HUES6 (cell line): Measurements from ENCODE around the gene SFT2D1.

Experiments
- H3K27ac ChIP-seq: 2 replicates; pipeline ENCODE4 v1.7.0; 2013; ENCODE audit warnings: low read depth, mild to moderate bottlenecking, low read length, inconsistent platforms
- H3K27me3 ChIP-seq: 2 replicates; pipeline ENCODE4 v1.6.1; 2013; ENCODE audit warnings: low read length; ENCODE audit not compliant: control insufficient read depth, insufficient read depth
- H3K36me3 ChIP-seq: 2 replicates; pipeline ENCODE4 v1.6.1; 2013; ENCODE audit warnings: low read length; ENCODE audit not compliant: control insufficient read depth, insufficient read depth
- H3K4me1 ChIP-seq: 2 replicates; pipeline ENCODE4 v1.6.1; 2013; ENCODE audit warnings: low read length; ENCODE audit not compliant: control insufficient read depth, insufficient read depth
- H3K4me3 ChIP-seq: 2 replicates; pipeline ENCODE4 v1.5.1; 2013; ENCODE audit warnings: low read depth, low read length
- H3K9ac ChIP-seq: one replicate; pipeline ENCODE4 v1.6.1; 2013; ENCODE audit warnings: mild to moderate bottlenecking, low read length
- H3K9me3 ChIP-seq: 2 replicates; pipeline ENCODE4 v1.6.1; 2013; ENCODE audit warnings: low read depth, low read length; ENCODE audit not compliant: control insufficient read depth, insufficient read depth

Gene SFT2D1

DNA sequence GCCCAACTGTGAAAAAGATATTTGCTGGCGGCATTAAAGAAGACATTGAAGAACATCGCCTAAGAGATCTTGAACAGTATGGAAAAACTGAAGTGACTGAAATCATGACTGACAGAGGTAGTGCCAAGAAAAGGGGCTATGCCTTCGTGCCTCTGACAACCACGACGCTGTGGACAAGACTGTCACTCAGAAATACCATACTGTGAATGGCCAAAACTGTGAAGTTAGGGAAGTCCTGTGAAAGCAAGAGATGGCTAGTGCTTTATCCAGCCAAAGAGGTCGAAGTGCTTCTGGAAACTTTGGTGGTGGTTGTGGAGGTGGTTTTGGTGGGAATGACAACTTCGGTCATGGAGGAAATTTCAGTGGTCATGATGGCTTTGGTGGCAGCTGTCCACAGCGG lies 7.5 kb downstream of the SFT2D1 start:
- no peak overlapping the region for H3K9ac ChIP-seq
- H3K4me1 ChIP-seq, result peaks cover 29% of the 10 kb centered on the region
- H3K27ac ChIP-seq, result no peak overlapping the region
- no peaks in the 10 kb centered on the region for H3K9me3 ChIP-seq
- H3K27me3 ChIP-seq, result no peaks in the 10 kb centered on the region
- H3K4me3 ChIP-seq, result no peak overlapping the region
- peaks cover 42% of the 10 kb centered on the region for H3K36me3 ChIP-seq

DNA sequence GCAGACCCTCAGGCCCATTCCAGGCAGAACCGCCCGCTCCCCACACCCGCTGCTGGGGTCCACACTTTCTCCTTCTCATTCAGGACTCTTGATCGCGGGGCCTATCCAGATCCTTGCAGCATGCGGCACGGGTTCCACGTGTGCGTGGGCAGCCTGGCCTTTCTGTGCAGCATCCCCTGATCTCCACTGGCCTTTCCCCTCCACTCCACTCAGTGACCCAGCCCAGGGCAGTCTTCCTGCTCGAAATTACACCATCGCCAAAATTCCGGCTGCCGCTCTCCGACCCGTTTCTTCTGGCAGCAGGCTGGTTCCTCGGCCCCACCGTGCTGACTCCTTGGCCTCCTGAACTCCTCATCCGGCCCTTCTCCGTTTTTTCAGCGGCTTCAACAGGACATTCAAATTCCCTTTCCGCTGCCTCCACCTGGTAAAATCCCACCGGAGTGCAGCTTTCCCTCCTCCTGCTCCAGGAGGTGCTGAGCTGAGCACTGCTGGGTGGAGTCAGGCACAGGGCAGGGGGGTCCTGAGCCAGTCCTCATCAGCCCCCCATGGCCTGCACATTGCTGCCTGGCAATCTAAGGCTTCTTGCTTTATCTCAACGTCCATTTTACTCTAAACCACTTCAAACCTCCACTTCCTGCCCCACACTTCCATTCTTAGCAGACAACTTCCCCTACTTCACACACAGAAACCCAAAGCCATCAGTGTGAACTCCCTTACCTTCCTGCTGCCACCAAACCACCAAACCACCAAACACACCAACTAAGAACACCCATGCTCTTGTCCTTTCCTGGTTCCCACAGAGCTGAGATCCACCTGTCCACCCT lies 9.0 kb downstream of the SFT2D1 start:
- Histone ChIP-seq H3K4me1 (peaks cover 29% of the 10 kb centered on the region), H3K9me3 (no peaks in the 10 kb centered on the region), H3K4me3 (no peak overlapping the region), H3K27ac (no peak overlapping the region), H3K36me3 (peaks cover 45% of the 10 kb centered on the region), H3K27me3 (no peaks in the 10 kb centered on the region), H3K9ac (no peak overlapping the region)

DNA sequence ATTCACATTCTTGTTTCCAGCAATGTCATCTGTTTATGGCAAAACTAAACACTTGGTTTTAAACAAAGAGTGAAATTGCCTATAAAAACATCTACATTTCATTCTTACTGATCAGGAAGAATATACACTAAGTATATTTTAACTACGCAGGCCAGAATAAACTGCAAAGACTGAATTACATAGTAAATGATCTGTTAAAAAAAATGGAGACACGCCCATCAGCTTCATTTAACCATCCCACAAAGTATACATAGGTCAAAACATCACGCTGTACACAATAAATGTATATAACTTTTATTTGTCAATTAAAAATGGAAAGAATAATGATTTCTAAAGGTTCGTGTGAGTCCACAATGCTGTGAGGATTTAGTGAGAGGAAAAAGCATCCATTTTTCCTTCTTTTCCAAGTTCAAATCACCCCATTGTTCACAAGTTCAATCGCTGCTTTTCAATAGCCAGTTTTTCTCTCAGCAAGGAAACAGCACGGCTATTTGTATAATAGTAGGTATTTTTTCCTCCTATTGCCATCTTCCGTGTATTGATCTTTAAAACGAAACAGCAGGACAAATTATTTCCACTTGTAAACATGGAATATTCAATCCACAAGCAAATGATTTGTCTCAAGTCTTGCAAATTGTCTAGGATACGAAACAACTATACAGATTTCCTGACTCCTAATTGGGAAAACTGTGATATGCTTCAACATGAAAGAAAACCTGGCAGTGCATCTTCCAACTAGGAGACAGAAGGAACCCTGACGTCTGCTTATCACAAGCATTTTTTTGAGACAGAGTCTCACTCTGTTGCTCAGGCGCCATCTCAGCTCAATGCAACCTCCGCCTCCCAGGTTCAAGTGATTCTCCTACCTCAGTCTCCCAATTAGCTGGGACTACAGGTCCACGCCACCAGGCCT lies 10.6 kb downstream of the SFT2D1 start:
- H3K27ac ChIP-seq, result no peak overlapping the region
- no peak overlapping the region for H3K9ac ChIP-seq
- H3K36me3 ChIP-seq, result peaks cover 37% of the 10 kb centered on the region
- no peaks in the 10 kb centered on the region for H3K9me3 ChIP-seq
- peaks cover 29% of the 10 kb centered on the region for H3K4me1 ChIP-seq
- no peaks in the 10 kb centered on the region for H3K27me3 ChIP-seq
- H3K4me3 ChIP-seq, result no peak overlapping the region

DNA sequence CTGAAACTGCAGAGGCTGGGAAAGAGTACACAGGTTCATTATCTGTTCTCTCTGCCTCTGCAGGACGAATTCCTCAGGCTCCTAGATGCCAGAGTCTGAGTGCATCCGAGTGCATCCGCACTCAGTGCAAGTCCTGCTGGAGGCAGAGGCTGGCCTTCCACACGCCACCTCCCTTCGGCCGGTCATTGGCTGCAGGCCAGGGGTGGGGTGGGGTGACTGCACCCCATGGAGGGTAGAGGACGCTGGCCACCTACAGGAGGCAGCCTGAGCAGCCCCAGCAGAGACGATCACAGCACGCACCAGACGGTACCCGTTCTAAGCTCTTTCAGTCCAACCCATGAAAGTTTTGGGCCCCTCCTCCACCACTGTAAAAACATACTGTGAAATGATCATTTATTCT lies 11.7 kb downstream of the SFT2D1 start:
- peaks cover 36% of the 10 kb centered on the region for H3K36me3 ChIP-seq
- no peak overlapping the region for H3K27ac ChIP-seq
- 0 out of 2 replicates have a peak overlapping the region, but pooled peaks have one; percentile 8 for H3K4me3 ChIP-seq
- H3K4me1 ChIP-seq, result peaks cover 31% of the 10 kb centered on the region
- H3K9ac ChIP-seq, result no peak overlapping the region
- H3K27me3 ChIP-seq, result no peaks in the 10 kb centered on the region
- H3K9me3 ChIP-seq, result no peaks in the 10 kb centered on the region

DNA sequence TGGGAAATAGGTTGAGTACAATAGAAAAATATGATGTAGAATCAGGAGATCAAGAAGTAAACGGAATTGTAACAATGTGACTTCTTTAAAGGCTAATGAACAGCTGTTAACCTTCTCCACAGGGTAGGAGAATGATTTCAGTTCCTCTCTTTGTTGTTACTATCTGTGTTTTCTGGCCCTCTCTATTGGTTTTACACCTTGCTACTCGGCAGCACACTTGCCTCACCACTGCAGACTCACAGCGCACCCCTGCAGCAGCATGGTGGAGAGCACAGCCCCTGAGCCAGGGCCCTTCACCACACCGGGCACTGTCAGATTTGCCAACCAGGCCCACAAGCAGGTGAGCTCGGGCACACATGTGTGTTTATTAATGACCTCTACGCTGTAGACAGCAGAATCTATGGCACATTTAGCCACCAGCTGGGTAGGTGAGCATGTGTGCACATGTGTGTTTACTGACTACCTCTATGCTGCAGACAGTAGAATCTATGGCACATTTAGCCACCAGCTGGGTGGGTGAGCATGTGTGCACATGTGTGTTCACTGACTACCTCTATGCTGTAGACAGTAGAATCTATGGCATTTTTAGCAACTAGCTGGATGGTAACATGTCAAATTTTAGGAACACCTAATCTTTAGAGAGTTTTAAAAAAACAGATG lies 16.8 kb downstream of the SFT2D1 start:
- H3K4me3 ChIP-seq, result no peak overlapping the region
- no peak overlapping the region for H3K27ac ChIP-seq
- H3K9ac ChIP-seq, result no peak overlapping the region
- no peaks in the 10 kb centered on the region for H3K9me3 ChIP-seq
- H3K4me1 ChIP-seq, result peaks cover 17% of the 10 kb centered on the region
- H3K36me3 ChIP-seq, result peaks cover 71% of the 10 kb centered on the region
- no peaks in the 10 kb centered on the region for H3K27me3 ChIP-seq

DNA sequence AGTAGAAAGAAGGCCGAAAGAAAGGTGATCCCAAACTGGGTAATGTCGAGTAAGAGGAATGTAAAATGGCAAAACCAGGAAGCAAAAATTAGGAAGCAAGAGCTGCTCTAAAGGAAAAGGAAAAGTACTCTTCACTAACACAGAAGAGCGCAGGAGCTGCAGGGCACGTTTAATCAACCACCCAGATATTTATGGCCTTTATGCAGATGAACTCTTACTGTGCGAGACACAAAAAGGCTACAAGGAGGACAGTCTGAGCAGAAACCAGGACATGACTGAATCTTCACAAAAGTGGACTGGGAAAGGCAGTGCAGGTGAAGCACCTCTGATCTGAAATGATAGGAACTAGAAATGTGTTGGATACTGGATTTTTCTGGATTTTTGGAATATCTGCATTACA lies 18.9 kb downstream of the SFT2D1 start:
- no peaks in the 10 kb centered on the region for H3K9me3 ChIP-seq
- H3K27ac ChIP-seq, result no peak overlapping the region; the same call in 1 of the 2 replicates
- no peak overlapping the region for H3K9ac ChIP-seq
- peaks cover 76% of the 10 kb centered on the region for H3K36me3 ChIP-seq
- no peaks in the 10 kb centered on the region for H3K27me3 ChIP-seq
- peaks cover 20% of the 10 kb centered on the region for H3K4me1 ChIP-seq
- H3K4me3 ChIP-seq, result no peak overlapping the region

DNA sequence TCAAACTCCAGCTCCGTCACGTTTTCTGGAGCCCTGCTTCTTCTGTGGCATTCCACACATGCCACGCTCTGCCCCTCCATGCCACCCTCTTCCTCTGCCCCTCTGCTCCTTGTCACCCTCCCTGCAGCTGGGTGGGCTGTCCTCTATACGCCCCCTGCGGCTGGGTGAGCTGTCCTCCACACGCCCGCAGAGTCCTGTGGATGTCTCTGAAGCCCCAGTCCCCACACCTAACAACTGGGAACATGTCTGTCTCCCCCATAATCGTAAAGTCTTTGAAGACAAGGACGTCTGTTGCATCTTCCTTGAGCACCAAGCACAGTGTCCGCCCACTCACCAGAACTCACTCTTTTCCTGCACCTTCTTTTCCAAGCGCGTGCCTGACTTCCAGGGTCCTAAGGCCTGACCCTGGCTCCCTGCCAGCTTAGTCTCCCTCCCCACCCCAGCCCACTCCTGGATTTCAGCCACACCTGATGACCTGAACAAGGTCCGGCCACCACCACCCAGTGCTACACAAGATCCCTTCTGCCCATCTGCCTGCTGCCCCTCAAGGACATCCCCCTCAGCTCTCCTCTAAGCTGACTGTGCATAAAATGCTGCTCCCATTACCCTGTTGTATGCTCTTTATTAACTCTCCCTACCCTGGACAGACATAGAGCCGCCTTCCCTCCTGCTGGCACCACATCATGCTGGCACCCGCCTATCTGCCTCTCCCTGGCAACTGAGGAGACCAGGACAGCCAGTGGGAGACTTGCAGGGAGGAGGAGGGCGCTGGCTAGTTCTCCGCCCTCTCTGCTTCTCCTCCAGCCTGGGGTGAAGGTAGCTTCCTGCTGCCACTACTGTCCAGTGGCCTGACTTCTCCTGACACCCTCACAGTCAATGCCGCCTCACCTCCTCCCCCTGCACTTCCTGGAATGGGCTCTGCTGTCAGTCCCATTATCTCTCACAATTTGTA lies 23.4 kb downstream of the SFT2D1 start:
- no peaks in the 10 kb centered on the region for H3K27me3 ChIP-seq
- H3K4me1 ChIP-seq, result peaks cover 9% of the 10 kb centered on the region; the same call in 1 of the 2 replicates
- no peak overlapping the region for H3K27ac ChIP-seq
- H3K9ac ChIP-seq, result no peak overlapping the region
- no peak overlapping the region for H3K4me3 ChIP-seq
- peaks cover 40% of the 10 kb centered on the region for H3K36me3 ChIP-seq
- H3K9me3 ChIP-seq, result no peaks in the 10 kb centered on the region

DNA sequence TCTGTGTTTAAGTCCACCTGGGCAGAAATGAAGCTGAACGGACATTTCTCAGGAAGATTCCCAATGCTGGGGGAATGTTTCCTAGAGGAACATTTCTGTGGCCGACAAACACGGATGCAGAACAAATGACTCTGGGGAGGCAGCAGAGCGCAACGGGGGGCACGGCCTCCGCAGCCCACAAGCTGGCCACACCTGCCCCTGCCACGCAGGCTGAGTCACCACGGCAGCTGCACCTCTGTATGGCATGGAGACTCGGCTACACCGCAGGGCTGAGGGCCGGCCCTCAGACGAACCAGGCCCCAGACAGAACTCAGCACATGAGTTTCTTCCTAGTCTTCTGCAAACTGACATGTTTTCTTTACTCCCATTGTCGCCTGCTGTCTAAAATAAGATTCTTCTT lies 24.1 kb downstream of the SFT2D1 start:
- Histone ChIP-seq H3K27me3 (no peaks in the 10 kb centered on the region), H3K27ac (no peak overlapping the region), H3K9ac (no peak overlapping the region), H3K4me1 (peaks cover 8% of the 10 kb centered on the region; the same call in 1 of the 2 replicates), H3K4me3 (no peak overlapping the region), H3K9me3 (no peaks in the 10 kb centered on the region), H3K36me3 (peaks cover 34% of the 10 kb centered on the region)

DNA sequence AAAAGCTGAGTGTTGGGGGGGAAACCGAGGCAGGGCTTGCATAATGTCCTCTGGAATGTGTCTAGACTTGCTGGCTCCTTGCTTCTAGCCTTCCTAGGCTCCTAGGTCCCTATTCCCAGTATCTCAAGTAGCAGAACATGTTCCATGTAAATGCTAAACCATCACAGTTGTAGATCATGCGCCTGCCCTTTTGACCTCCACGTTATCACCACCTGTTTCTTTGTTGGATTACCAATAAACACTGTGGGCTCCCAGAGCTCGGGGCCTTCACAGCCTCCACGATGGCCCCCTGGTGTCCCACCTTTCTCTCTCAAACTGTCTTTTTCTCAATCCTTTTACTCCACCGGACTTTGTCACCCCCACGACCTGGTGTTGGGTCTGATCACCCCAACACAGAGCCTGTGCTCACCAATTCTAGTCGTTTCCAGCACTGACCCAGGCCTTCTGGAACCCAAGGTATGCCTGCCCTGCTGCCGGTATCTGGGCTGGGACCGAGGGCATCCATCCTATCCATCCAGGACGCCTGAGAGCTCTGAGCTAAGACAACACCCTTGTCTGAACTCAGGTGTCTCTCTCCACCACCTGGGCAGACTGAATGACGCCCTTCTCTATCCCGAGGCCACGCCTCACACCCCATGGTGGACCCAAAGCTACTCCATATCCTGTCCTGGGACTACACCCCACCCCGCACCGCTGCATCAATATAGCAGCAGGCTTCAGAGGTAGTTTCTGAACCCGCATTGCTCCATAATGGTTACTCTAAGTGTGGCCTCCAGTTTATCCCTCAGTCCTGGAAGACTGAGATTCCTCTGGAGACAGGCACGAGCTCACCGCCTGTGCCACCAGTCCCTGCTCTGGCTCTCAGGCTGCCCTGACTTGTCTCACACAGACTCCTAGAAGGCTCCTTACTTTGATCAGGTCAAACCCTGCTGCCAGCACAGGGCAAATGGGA lies 24.8 kb downstream of the SFT2D1 start:
- H3K9ac ChIP-seq, result no peak overlapping the region
- H3K4me3 ChIP-seq, result no peak overlapping the region
- H3K4me1 ChIP-seq, result peaks cover 8% of the 10 kb centered on the region; the same call in 1 of the 2 replicates
- peaks cover 27% of the 10 kb centered on the region for H3K36me3 ChIP-seq
- H3K27ac ChIP-seq, result no peak overlapping the region
- H3K27me3 ChIP-seq, result no peaks in the 10 kb centered on the region
- H3K9me3 ChIP-seq, result no peaks in the 10 kb centered on the region
